ENCODE results near the gene PLTP.

Gene PLTP

GRCh38 chr20:45867136-45867818 lies 44.7 kb downstream of the PLTP start:
- no peaks in the 10 kb centered on the region for H3K9me3 Mint-ChIP-seq
- H3K27me3 Mint-ChIP-seq (ENCODE audit: low read depth, poor library complexity): peaks cover 9% of the 10 kb centered on the region
- H3K36me3 Mint-ChIP-seq (ENCODE audit: low read depth): peaks cover 2% of the 10 kb centered on the region
- no peak overlapping the region for H3K27ac Mint-ChIP-seq
- TF ChIP-seq, protein P1, sequence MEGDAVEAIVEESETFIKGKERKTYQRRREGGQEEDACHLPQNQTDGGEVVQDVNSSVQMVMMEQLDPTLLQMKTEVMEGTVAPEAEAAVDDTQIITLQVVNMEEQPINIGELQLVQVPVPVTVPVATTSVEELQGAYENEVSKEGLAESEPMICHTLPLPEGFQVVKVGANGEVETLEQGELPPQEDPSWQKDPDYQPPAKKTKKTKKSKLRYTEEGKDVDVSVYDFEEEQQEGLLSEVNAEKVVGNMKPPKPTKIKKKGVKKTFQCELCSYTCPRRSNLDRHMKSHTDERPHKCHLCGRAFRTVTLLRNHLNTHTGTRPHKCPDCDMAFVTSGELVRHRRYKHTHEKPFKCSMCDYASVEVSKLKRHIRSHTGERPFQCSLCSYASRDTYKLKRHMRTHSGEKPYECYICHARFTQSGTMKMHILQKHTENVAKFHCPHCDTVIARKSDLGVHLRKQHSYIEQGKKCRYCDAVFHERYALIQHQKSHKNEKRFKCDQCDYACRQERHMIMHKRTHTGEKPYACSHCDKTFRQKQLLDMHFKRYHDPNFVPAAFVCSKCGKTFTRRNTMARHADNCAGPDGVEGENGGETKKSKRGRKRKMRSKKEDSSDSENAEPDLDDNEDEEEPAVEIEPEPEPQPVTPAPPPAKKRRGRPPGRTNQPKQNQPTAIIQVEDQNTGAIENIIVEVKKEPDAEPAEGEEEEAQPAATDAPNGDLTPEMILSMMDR (IDR thresholded peaks at IDR 0.05): no peak
- DNase-seq: no peak
- H3K4me1 Mint-ChIP-seq: peaks cover 2% of the 10 kb centered on the region
- H3K4me3 Mint-ChIP-seq: no peak overlapping the region

- Mint-ChIP-seq H3K36me3 (ENCODE audit: low read depth) (no peaks in the 10 kb centered on the region), H3K27me3 (ENCODE audit: low read depth, poor library complexity) (peaks cover 7% of the 10 kb centered on the region), H3K4me3 (no peak overlapping the region), H3K9me3 (no peaks in the 10 kb centered on the region), H3K4me1 (peaks cover under 1% of the 10 kb centered on the region), H3K27ac (no peak overlapping the region)
- TF ChIP-seq, protein P1 (IDR thresholded peaks at IDR 0.05): no peak
- DNase-seq: no peak
Observed at GRCh38 chr20:45866454-45866853, 45.5 kb downstream of the PLTP start.

DNA sequence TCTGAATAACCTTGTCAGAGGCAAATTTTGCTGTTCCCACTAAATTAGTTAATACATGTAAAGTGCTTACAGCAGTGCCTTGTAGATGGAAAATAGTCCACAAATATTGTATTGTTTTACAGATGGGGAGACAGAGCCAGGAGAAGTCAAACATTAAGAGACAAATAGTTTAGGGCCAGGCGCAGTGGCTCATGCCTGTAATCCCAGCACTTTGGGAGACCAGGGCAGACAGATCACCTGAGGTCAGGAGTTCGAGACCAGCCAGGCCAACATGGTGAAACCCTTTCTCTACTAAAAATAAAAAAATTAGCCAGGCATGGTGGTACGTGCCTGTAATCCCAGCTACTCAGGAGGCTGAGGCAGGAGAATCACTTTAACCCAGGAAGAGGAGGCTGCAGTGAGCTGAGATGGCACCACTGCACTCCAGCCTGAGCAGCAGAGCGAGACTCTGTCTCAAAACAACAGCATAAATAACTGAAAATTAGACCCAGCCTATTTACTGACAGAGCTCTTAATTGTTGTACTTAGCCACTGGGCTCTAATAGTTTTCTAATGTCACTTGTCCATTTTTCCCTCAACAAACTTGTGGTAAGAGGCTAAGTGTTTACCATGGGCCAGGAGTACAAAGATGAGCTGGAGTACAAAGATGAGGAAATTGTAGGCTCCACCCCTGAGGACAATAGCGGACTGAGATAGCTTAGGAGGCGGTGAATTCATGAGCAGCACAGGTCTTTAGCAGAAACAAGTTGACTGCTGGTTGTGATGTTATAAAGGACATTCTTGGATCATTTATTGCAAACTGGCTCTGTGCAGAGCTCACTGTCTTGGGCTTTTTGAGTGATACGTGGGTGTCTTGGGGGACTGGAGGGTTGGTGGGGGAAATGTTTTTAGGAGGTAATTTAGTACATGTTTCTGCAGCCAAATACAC lies 48.1 kb downstream of the PLTP start:
- TF ChIP-seq, protein P1 (IDR thresholded peaks at IDR 0.05): no peak
- H3K4me1 Mint-ChIP-seq: peaks cover 25% of the 10 kb centered on the region
- no peaks in the 10 kb centered on the region for H3K9me3 Mint-ChIP-seq
- H3K4me3 Mint-ChIP-seq: no peak overlapping the region
- no peak for DNase-seq
- peak overlapping the region; percentile 57 for H3K27ac Mint-ChIP-seq
- no peaks in the 10 kb centered on the region for H3K36me3 Mint-ChIP-seq (ENCODE audit: low read depth)
- peaks cover 9% of the 10 kb centered on the region for H3K27me3 Mint-ChIP-seq (ENCODE audit: low read depth, poor library complexity)

- H3K36me3 Mint-ChIP-seq (ENCODE audit: low read depth): no peaks in the 10 kb centered on the region
- no peaks in the 10 kb centered on the region for H3K9me3 Mint-ChIP-seq
- DNase-seq: no peak
- no peak overlapping the region for H3K4me3 Mint-ChIP-seq
- H3K27ac Mint-ChIP-seq: no peak overlapping the region
- TF ChIP-seq, protein P1 (IDR thresholded peaks at IDR 0.05): no peak
- peaks cover 9% of the 10 kb centered on the region for H3K27me3 Mint-ChIP-seq (ENCODE audit: low read depth, poor library complexity)
- peaks cover 44% of the 10 kb centered on the region for H3K4me1 Mint-ChIP-seq
Observed at GRCh38 chr20:45861221-45862075, 50.5 kb downstream of the PLTP start.

DNA sequence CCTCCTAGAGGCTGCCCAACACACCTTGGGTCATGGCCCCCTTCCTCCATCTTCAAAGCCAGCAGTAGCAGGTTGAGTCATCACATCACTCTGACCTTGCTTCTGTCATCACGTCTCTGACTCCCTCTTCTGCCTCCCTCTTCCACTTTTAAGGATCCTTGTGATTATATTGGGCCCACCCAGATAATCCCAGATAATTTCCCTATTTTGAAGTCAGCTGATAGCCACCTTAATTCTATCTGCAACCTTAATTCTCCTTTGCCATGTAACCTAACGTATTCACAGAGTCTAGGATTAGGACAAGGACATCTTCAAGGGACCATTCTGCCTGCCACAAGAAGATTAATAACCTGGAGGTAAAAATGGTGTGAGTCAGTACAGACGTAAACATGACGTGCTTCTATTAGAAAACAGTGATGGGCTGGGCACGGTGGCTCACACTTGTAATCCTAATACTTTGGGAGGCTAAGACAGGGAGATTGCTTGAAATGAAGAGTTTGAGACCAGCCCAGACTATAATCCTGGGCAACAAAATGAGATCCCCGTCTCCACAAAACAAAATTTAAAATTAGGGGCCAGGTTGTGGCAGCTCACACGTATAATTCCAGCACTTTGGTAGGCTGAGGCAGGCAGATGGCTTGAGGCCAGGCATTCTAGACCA lies 51.3 kb downstream of the PLTP start:
- no peaks in the 10 kb centered on the region for H3K9me3 Mint-ChIP-seq
- peaks cover 9% of the 10 kb centered on the region for H3K27me3 Mint-ChIP-seq (ENCODE audit: low read depth, poor library complexity)
- no peaks in the 10 kb centered on the region for H3K36me3 Mint-ChIP-seq (ENCODE audit: low read depth)
- H3K27ac Mint-ChIP-seq: no peak overlapping the region
- no peak for DNase-seq
- H3K4me1 Mint-ChIP-seq: peaks cover 49% of the 10 kb centered on the region
- TF ChIP-seq, protein P1 (IDR thresholded peaks at IDR 0.05): no peak
- no peak overlapping the region for H3K4me3 Mint-ChIP-seq

Measured in nephron progenitor cell (in vitro differentiated cells).